SK-N-MC (cell line): ENCODE data around the gene SGO1.

Source experiments
- EZH2 ChIP-seq: fragments of 200-600 bp; sonication (generic); IDR thresholded peaks from one replicate; pipeline ENCODE4 v1.6.1; 2017; ENCODE audit warnings: antibody characterized with exemption
- FOXP2 ChIP-seq: optimal IDR thresholded peaks from 2 replicates; pipeline ENCODE3; 2011; ENCODE audit warnings: mild to moderate bottlenecking, moderate library complexity; ENCODE audit not compliant: insufficient read depth; ENCODE audit errors: extremely low read length, control extremely low read depth
- POLR2AphosphoS5 ChIP-seq: IDR thresholded peaks from 2 replicates; pipeline ENCODE4 v1.6.1; 2012; ENCODE audit warnings: mild to moderate bottlenecking, low read depth, low read length, borderline replicate concordance

GRCh38 chr3:20186600-20187004, 596 bp upstream of the SGO1 start:
- TF ChIP-seq POLR2AphosphoS5 (no peak), EZH2 (no peak), FOXP2 (no peak)
